ENCODE results near the gene CSTPP1.

- TF ChIP-seq CTCF (IDR thresholded peaks at IDR 0.05; ENCODE audit: borderline replicate concordance, extremely low read depth, low read length, poor library complexity, severe bottlenecking) (no peak), EZH2 (IDR thresholded peaks at IDR 0.05; ENCODE audit: borderline replicate concordance, low read depth, low read length, severe bottlenecking) (no peak)
Measured at GRCh38 chr11:47105974-47106373, 169.4 kb downstream of the CSTPP1 start.

Measured in DND-41 (cell line).